Skeletal muscle tissue (tissue), 5 donors: ENCODE data around the gene TRIML1. TPM values are rescaled to one million over a fixed set of nuclear protein-coding genes. Genes with fewer than 3 reads are reported as not detected.

Experiments
- H3K27ac ChIP-seq: one replicate; pipeline ENCODE4 v1.7.0; 2013; ENCODE audit warnings: mild to moderate bottlenecking, low read depth, low read length, inconsistent platforms
- H3K27me3 ChIP-seq, 3 donors: one replicate each; pipeline ENCODE4 v1.7.0; 2013; ENCODE audit warnings: low read length in 3 of 3; ENCODE audit not compliant: control insufficient read depth in 3 of 3, insufficient read depth in 3 of 3
- H3K36me3 ChIP-seq, 3 donors: one replicate each; pipeline ENCODE4 v1.7.0; 2013; ENCODE audit warnings: low read length in 3 of 3; ENCODE audit not compliant: control insufficient read depth in 3 of 3, insufficient read depth in 3 of 3
- H3K4me1 ChIP-seq, 3 donors: one replicate each; pipeline ENCODE4 v1.7.0; 2013; ENCODE audit warnings: low read length in 3 of 3, mild to moderate bottlenecking in 3 of 3; ENCODE audit not compliant: control insufficient read depth in 3 of 3, insufficient read depth in 3 of 3
- H3K4me3 ChIP-seq, 3 donors: one replicate each; pipeline ENCODE4 v1.7.0; 2013; ENCODE audit warnings: low read length in 3 of 3
- H3K9ac ChIP-seq, 3 donors: one replicate each; pipeline ENCODE4 v1.7.0; 2013; ENCODE audit warnings: low read length in 3 of 3, mild to moderate bottlenecking in 3 of 3, moderate library complexity in 2 of 3, low read depth in 1 of 3
- H3K9me3 ChIP-seq, 3 donors: one replicate each; pipeline ENCODE4 v1.7.0; 2013; ENCODE audit warnings: low read length in 3 of 3; ENCODE audit not compliant: control insufficient read depth in 3 of 3
- small RNA-seq: library from RNA; depleted of rRNA; stranded (forward); fragments of <200 nt; gene quantifications from one replicate; pipeline ENCODE3, GENCODE V24; 2014
- total RNA-seq: library from RNA; depleted of rRNA; stranded (reverse); fragments of >200 nt; gene quantifications from one replicate; pipeline ENCODE4 v1.2.3, GENCODE V29; 2014
- donor health status: Osteomylitis.

TRIML1 gene
- total RNA-seq, 1 donor from 2014 or later, result not detected

DNA sequence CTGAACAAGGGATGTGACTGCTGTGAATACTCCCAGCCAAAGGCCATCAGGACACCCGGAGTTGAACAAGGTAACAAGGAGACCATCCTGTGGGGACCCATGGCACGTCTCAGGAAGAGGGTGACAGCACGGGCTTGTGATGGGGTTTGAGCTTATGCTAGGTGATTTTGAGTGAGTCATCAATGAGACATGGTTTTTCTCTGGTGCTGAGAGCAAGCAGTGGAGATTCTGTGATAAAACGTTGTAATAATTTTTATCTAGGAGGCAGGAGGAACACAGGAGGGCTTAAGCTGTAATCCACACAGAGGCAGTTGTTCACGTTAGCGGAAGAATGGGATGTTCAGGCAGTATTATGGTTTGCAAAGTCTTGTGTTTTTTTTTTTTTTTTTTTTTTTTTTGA is 36.0 kb downstream of the TRIML1 start:
- peaks cover 0 to 2% (median under 1%) of the 10 kb centered on the region in 3 donors for H3K9me3 ChIP-seq
- H3K4me3 ChIP-seq, result no peak overlapping the region
- H3K27me3 ChIP-seq, result no peaks in the 10 kb centered on the region
- no peaks in the 10 kb centered on the region for H3K4me1 ChIP-seq
- H3K9ac ChIP-seq, result no peak overlapping the region
- H3K36me3 ChIP-seq, result no peaks in the 10 kb centered on the region
- no peak overlapping the region for H3K27ac ChIP-seq

DNA sequence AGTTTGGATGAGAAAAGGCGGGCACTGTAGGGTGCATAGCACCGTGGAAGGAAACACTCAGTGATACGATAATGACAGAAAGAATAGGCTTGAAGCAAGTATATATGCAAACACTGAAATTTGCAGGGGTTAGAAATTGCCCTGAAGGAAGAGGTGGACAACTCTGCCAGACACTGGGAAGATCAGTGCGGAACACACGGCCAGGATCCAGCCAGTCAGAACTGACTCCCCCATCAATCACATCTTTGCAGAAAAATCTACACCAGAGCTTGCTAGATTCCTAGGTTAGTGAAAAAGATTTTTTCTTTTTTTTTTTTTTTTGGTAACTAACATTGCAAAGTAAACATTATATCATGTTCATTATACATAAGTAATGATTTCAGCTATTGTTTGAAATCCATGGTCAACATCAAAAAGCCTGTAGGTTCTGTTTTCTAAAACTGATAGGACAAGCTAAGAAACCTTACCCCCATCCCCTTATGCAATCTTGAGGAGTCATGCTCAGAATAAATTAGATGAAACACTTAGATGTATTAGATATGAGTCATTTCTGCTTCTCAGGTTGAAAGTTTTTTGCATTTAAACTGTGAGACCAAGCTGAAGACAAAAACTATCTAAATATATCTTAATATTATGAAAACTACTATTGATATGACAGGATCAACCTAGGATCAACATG is 38.9 kb downstream of the TRIML1 start:
- no peaks in the 10 kb centered on the region for H3K36me3 ChIP-seq
- no peaks in the 10 kb centered on the region for H3K9me3 ChIP-seq
- H3K4me3 ChIP-seq, result no peak overlapping the region
- H3K27ac ChIP-seq, result no peak overlapping the region
- H3K4me1 ChIP-seq, result no peaks in the 10 kb centered on the region
- no peaks in the 10 kb centered on the region for H3K27me3 ChIP-seq
- H3K9ac ChIP-seq, result no peak overlapping the region

DNA sequence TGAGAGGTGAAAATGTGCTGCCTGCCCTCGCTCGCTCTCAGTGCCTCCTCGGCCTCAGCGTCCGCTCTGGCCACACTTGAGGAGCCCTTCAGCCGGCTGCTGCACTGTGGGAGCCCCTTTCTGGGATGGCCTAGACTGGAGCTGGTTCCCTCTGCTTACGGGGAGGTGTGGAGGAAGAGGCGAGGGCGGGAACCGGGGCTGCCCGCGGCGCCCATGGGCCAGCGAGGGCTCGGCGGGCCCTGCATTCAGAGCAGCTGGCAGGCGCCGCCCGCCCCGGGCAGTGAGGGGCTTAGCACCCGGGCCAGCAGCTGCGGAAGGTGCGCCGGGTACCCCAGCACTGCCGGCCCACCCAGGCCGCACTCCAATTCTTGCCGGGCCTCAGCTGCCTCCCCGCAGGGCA is 39.6 kb downstream of the TRIML1 start:
- H3K9me3 ChIP-seq, result no peaks in the 10 kb centered on the region
- no peaks in the 10 kb centered on the region for H3K27me3 ChIP-seq
- no peaks in the 10 kb centered on the region for H3K4me1 ChIP-seq
- no peak overlapping the region for H3K4me3 ChIP-seq
- no peaks in the 10 kb centered on the region for H3K36me3 ChIP-seq
- H3K9ac ChIP-seq, result no peak overlapping the region
- no peak overlapping the region for H3K27ac ChIP-seq

DNA sequence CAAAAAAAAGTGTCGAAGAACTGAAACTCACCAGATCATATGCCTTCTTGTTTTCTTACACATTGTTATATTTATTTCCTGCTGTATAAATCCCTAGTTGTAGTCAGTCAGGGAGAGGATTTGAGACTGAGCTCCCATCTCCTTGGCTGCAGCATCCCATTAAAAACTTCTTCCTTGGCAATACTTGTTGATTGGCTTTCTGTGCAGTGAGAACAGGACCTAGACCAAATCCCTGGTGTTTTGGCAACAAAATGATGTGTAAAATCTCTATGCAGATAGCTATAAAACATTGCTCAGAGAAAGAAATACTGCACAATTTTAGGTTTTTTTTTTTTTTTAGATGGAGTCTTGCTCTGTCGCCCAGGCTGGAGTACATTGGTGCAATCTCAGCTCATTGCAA is 47.9 kb downstream of the TRIML1 start:
- Histone ChIP-seq H3K4me1 (no peaks in the 10 kb centered on the region), H3K27me3 (no peaks in the 10 kb centered on the region), H3K9ac (no peak overlapping the region), H3K27ac (no peak overlapping the region), H3K36me3 (no peaks in the 10 kb centered on the region), H3K4me3 (no peak overlapping the region), H3K9me3 (no peaks in the 10 kb centered on the region)

DNA sequence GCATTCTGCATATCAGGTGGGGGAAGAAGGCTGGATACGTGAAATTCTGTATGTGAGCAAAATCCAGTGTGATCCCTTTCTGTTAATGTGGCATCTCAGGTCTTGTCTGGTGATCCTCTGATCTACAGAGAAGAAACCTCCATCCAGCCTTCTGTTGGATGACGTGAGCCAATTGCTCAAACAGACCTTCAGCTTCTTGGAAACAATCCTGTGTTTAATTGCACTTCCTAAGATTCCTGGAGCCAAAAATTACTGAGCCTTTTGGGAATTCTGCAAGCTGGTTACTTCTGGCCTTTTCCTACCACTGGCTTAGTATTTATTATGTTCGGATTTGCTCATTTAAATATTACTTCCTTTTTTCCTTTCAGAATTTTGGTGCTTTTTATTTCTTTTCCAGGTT is 51.2 kb downstream of the TRIML1 start:
- Histone ChIP-seq H3K27ac (no peak overlapping the region), H3K4me1 (no peaks in the 10 kb centered on the region), H3K4me3 (no peak overlapping the region), H3K9ac (no peak overlapping the region), H3K27me3 (no peaks in the 10 kb centered on the region), H3K9me3 (no peaks in the 10 kb centered on the region), H3K36me3 (no peaks in the 10 kb centered on the region)

DNA sequence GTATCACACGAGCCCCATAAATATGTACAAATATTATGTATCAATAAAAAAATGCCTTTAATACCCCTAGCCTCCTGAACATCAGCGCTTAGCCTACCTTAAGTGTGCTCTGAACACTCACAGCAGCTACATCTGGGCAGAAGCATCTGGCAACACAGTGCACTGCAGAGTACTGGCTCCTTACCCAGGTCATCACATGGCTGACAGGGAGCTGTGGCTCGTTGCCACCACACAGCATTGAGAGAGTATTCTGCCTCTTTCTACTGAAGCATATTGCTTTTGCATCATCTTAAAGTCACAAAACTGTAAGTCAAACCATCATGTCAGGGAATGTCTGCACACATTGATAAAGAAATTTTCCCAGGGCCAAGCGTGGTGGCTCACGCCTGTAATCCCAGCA is 55.2 kb downstream of the TRIML1 start:
- Histone ChIP-seq H3K36me3 (no peaks in the 10 kb centered on the region), H3K9ac (no peak overlapping the region), H3K9me3 (no peaks in the 10 kb centered on the region), H3K27ac (no peak overlapping the region), H3K4me3 (no peak overlapping the region), H3K27me3 (no peaks in the 10 kb centered on the region), H3K4me1 (no peaks in the 10 kb centered on the region)

DNA sequence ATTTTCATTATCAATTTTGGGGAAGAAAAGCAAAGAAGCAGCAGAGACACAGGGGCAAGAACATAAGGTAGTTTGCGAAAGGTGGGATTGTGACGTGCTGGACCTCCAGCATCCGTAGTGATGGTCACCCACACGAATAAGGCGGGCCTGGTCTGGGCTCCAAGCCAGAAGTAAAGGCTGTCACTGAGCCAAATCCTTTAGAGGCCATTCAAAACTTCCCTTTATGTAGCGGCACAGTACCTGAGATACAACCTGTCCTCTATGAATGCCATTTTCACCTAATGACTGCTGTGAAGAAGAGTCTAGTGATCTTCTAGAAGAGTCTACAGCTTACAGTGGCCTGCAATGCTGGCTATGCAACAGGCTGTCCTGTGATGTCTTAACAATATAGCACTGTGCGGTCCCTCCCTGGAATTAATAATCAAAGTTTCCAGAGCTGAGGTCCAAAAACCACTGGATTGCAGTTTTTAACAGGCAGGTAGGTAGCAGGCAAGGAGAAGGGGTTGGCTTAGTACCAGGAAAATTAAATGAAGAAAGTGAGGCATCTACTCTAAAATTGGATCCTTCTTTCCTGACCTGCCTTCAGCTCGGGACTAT is 56.2 kb downstream of the TRIML1 start:
- Histone ChIP-seq H3K36me3 (no peaks in the 10 kb centered on the region), H3K9me3 (no peaks in the 10 kb centered on the region), H3K9ac (no peak overlapping the region), H3K27ac (no peak overlapping the region), H3K4me1 (no peaks in the 10 kb centered on the region), H3K4me3 (no peak overlapping the region), H3K27me3 (no peaks in the 10 kb centered on the region)

DNA sequence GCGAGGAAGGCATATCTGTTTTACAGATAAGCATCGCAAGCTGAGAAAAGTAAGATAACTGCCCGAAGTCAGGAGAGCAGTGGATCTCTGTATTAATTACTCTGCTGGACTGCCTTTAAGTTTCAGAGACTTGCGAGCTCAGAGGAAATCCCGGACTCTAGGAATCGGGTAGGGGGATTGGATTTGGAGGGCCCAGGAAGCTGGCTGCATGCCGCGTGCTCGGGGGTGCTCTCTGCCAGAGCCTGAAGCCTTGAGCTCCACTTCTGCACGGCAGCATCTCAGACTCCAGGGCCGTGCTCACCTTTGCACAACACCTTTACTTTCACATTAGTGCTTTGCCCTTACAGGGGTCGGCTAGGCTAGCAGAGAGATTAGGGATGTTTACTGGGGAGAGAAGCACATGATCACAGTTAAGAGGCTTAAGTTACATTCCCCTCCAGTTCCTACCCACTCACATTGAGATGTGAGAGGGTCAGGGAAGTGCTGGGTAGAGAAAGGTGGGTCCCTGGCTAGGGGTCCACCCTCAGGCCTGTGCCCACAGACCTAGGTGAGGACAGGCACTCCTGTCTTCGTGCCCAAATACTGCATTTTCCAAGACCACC is 57.0 kb downstream of the TRIML1 start:
- Histone ChIP-seq H3K27me3 (no peaks in the 10 kb centered on the region), H3K27ac (no peak overlapping the region), H3K9me3 (no peaks in the 10 kb centered on the region), H3K36me3 (no peaks in the 10 kb centered on the region), H3K4me1 (no peaks in the 10 kb centered on the region), H3K4me3 (no peak overlapping the region), H3K9ac (no peak overlapping the region)

Small RNAs within 50 kb of the gene (small RNA-seq; reads per million reads assigned to genes)
- gene RNU6-173P, result not detected

Other genes with a start within 250 kb of the TRIML1 start
- not detected for gene ZFP42, start 143.7 kb upstream of the TRIML1 start, total RNA-seq
- not detected for gene TRIML2, start 29.8 kb upstream of the TRIML1 start, total RNA-seq